SKM-1 (cell line): ENCODE measurements around the gene TCFL5.
A peak's percentile ranks its signal among the peaks of the same experiment; 100 is the strongest.

Source experiments
- DNase-seq: peaks from one replicate; lab custom pipeline; 2025; ENCODE audit not compliant: unreplicated experiment; lab: John Stamatoyannopoulos, UW

Gene TCFL5

GRCh38 chr20:62823688-62824475 lies 37.7 kb downstream of the TCFL5 start:
- no peak for DNase-seq

GRCh38 chr20:62822788-62823651 lies 38.6 kb downstream of the TCFL5 start:
- peak; percentile 39 for DNase-seq

- no peak for DNase-seq
Measured at GRCh38 chr20:62822239-62822787, 39.3 kb downstream of the TCFL5 start.

- DNase-seq: no peak
Measured at GRCh38 chr20:62821726-62822210, 39.9 kb downstream of the TCFL5 start.

GRCh38 chr20:62820962-62821725 lies 40.5 kb downstream of the TCFL5 start:
- DNase-seq: no peak

- no peak for DNase-seq
Measured at GRCh38 chr20:62820208-62820961, 41.2 kb downstream of the TCFL5 start.

- no peak for DNase-seq
Measured at GRCh38 chr20:62819494-62820174, 42.0 kb downstream of the TCFL5 start.

- no peak for DNase-seq
Measured at GRCh38 chr20:62818592-62819493, 42.8 kb downstream of the TCFL5 start.

GRCh38 chr20:62817975-62818591 lies 43.5 kb downstream of the TCFL5 start:
- DNase-seq: no peak

GRCh38 chr20:62816884-62817873 lies 44.4 kb downstream of the TCFL5 start, which contains the start of gene COL9A3:
COL9A3 (plus strand) TSS chr20:62817050; CDS start chr20:62817065, 15 bp downstream.
- no peak for DNase-seq

GRCh38 chr20:62816031-62816883 lies 45.4 kb downstream of the TCFL5 start:
- DNase-seq: no peak

GRCh38 chr20:62815066-62815991 lies 46.3 kb downstream of the TCFL5 start:
- no peak for DNase-seq

GRCh38 chr20:62814709-62815065 lies 46.9 kb downstream of the TCFL5 start:
- DNase-seq: no peak

- no peak for DNase-seq
Measured at GRCh38 chr20:62814060-62814708, 47.4 kb downstream of the TCFL5 start.
